Kidney (tissue), 14 donors: ENCODE measurements around the gene GDPD5. TPM values are rescaled to one million over a fixed set of nuclear protein-coding genes. Genes with fewer than 3 reads are reported as not detected.
A peak's percentile ranks its signal among the peaks of the same experiment; 100 is the strongest.

Experiments
- DNase-seq, 5 donors: peaks; one replicate each; pipeline ENCODE4 v3.0.0-alpha.2; 2013 to 2020
- FAIRE-seq: peaks from 2 replicates; lab custom pipeline; 2012; peaks lifted over from hg19 to GRCh38; lab: Jason Lieb, UNC
- H3K27ac ChIP-seq, 2 donors: one replicate each; pipeline ENCODE4 v1.7.0; 2013; ENCODE audit warnings: low read depth in 2 of 2, low read length in 2 of 2, inconsistent platforms in 1 of 2
- H3K27me3 ChIP-seq: one replicate; pipeline ENCODE4 v1.7.1; 2013; ENCODE audit warnings: low read length, inconsistent platforms; ENCODE audit not compliant: control insufficient read depth, insufficient read depth
- H3K36me3 ChIP-seq, 3 donors: one replicate each; pipeline versions ENCODE4 v1.7.0 to v1.7.1; 2013; ENCODE audit warnings: low read length in 3 of 3, control low read depth in 1 of 3, inconsistent platforms in 1 of 3; ENCODE audit not compliant: insufficient read depth in 3 of 3, control insufficient read depth in 2 of 3
- H3K4me1 ChIP-seq, 3 donors: one replicate each; pipeline versions ENCODE4 v1.7.0 to v1.7.1; 2013; ENCODE audit warnings: low read length in 3 of 3, inconsistent platforms in 1 of 3, low read depth in 1 of 3; ENCODE audit not compliant: control insufficient read depth in 2 of 3, insufficient read depth in 2 of 3
- H3K4me3 ChIP-seq, 3 donors: one replicate each; pipeline versions ENCODE4 v1.7.0 to v1.8.1; 2013; ENCODE audit warnings: low read length in 3 of 3, control low read depth in 1 of 3, inconsistent platforms in 1 of 3
- H3K9ac ChIP-seq, 3 donors: one replicate each; pipeline versions ENCODE4 v1.7.0 to v1.7.1; 2013; ENCODE audit warnings: low read length in 3 of 3, control low read depth in 1 of 3, inconsistent platforms in 1 of 3
- H3K9me3 ChIP-seq, 3 donors: one replicate each; pipeline versions ENCODE4 v1.7.0 to v1.7.1; 2013; ENCODE audit warnings: low read length in 3 of 3, control low read depth in 1 of 3, inconsistent platforms in 1 of 3; ENCODE audit not compliant: control insufficient read depth in 2 of 3, insufficient read depth in 1 of 3
- CTCF ChIP-seq: IDR thresholded peaks from 3 replicates; pipeline ENCODE4 v1.5.1; 2012; ENCODE audit warnings: mild to moderate bottlenecking, moderate library complexity, borderline replicate concordance; ENCODE audit not compliant: insufficient read depth; ENCODE audit errors: extremely low read depth
- intact Hi-C: fragments of 100-400 bp; cut with DNase I; formaldehyde crosslinking; loops from one replicate; pipeline ENCODE4 v1.11.1; 2022
- polyA plus RNA-seq: library from polyadenylated mRNA; stranded (reverse); fragments of 350-450 nt; fragmentation: Illumina TruSeq; extraction: RNeasy Lipid Tissue Mini Kit (QIAGEN cat#74804); gene quantifications from one replicate; pipeline ENCODE4 v1.2.3, GENCODE V29; 2014; ENCODE audit warnings: low read depth, low replicate concordance; ENCODE audit not compliant: insufficient read depth
- total RNA-seq: library from RNA; stranded (reverse); fragmentation: NEBNext Ultra II Directional; extraction: Animal tissue kit (Norgen Biotek cat#: 25700); gene quantifications from one replicate; pipeline ENCODE4 v1.2.1, GENCODE V29; 2021
- donor health status: control.
- donor health status: control.
- donor health status: control.
- donor health status: control.
- donor health status: control.
- donor health status: DM: yes; HTN: yes; CAD: no.
- donor health status: Normal renal cell carcinoma (clear cell type).

The GDPD5 gene
- total and polyA plus RNA-seq, 2 donors from 2014 or later = 3.9 to 11.4 TPM

- FAIRE-seq = no peak
- Histone ChIP-seq H3K4me3 (no peak overlapping the region), H3K9ac (no peak overlapping the region)
Measured at GRCh38 chr11:75553889-75554257, 28.1 kb upstream of the GDPD5 start.

GRCh38 chr11:75553182-75553581, 27.4 kb upstream of the GDPD5 start:
- no peak overlapping the region for H3K4me3 ChIP-seq
- no peak overlapping the region for H3K27ac ChIP-seq
- no peak for FAIRE-seq
- H3K27me3 ChIP-seq = no peaks in the 10 kb centered on the region
- H3K9me3 ChIP-seq = no peaks in the 10 kb centered on the region
- TF ChIP-seq CTCF = no peak
- no peak for DNase-seq
- H3K9ac ChIP-seq = no peak overlapping the region
- no peaks in the 10 kb centered on the region for H3K36me3 ChIP-seq
- H3K4me1 ChIP-seq = peaks cover 0 to 10% (median under 1%) of the 10 kb centered on the region in 3 donors
- intact Hi-C loops = no loop called here

More at GRCh38 chr11:75553889-75554257, 28.1 kb upstream of the GDPD5 start:
- Histone ChIP-seq H3K36me3 (no peaks in the 10 kb centered on the region), H3K27ac (peak overlapping the region in 1 of 2 donors; percentile 84), H3K27me3 (no peaks in the 10 kb centered on the region), H3K4me1 (peaks cover 0 to 14% (median 7%) of the 10 kb centered on the region in 3 donors), H3K9me3 (no peaks in the 10 kb centered on the region)
- TF ChIP-seq CTCF = no peak
- intact Hi-C loops = no loop called here
- no peak for DNase-seq

- no peak overlapping the region for H3K4me3 ChIP-seq
- H3K4me1 ChIP-seq = peaks cover 0 to 11% (median 0%) of the 10 kb centered on the region in 3 donors
- H3K27me3 ChIP-seq = no peaks in the 10 kb centered on the region
- H3K9me3 ChIP-seq = no peaks in the 10 kb centered on the region
- H3K9ac ChIP-seq = no peak overlapping the region
- H3K36me3 ChIP-seq = no peaks in the 10 kb centered on the region
- no peak overlapping the region for H3K27ac ChIP-seq
- intact Hi-C loops = no loop called here
- no peak for FAIRE-seq
- no peak for DNase-seq
- no peak for TF ChIP-seq CTCF
Measured at GRCh38 chr11:75549370-75549958, 23.7 kb upstream of the GDPD5 start.
